ENCODE data around the gene DNAJC8.

- TF ChIP-seq POU6F1 (CRISPR knock-in tag; IDR thresholded peaks at IDR 0.05; ENCODE audit: borderline replicate concordance, low read depth) (no peak), ZFP30 (CRISPR knock-in tag; IDR thresholded peaks at IDR 0.05) (no peak), ZNF565 (CRISPR knock-in tag; conservative IDR thresholded peaks at IDR 0.05; ENCODE audit: low read depth) (no peak), ESRRG (CRISPR knock-in tag; IDR thresholded peaks at IDR 0.05) (no peak), RARB (CRISPR knock-in tag; IDR thresholded peaks at IDR 0.05) (no peak)
- TF ChIP-seq, protein P1, sequence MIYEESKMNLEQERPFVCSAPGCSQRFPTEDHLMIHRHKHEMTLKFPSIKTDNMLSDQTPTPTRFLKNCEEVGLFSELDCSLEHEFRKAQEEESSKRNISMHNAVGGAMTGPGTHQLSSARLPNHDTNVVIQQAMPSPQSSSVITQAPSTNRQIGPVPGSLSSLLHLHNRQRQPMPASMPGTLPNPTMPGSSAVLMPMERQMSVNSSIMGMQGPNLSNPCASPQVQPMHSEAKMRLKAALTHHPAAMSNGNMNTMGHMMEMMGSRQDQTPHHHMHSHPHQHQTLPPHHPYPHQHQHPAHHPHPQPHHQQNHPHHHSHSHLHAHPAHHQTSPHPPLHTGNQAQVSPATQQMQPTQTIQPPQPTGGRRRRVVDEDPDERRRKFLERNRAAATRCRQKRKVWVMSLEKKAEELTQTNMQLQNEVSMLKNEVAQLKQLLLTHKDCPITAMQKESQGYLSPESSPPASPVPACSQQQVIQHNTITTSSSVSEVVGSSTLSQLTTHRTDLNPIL (CRISPR knock-in tag; IDR thresholded peaks at IDR 0.05; ENCODE audit: low read depth), result no peak
- TF ChIP-seq, protein P2, sequence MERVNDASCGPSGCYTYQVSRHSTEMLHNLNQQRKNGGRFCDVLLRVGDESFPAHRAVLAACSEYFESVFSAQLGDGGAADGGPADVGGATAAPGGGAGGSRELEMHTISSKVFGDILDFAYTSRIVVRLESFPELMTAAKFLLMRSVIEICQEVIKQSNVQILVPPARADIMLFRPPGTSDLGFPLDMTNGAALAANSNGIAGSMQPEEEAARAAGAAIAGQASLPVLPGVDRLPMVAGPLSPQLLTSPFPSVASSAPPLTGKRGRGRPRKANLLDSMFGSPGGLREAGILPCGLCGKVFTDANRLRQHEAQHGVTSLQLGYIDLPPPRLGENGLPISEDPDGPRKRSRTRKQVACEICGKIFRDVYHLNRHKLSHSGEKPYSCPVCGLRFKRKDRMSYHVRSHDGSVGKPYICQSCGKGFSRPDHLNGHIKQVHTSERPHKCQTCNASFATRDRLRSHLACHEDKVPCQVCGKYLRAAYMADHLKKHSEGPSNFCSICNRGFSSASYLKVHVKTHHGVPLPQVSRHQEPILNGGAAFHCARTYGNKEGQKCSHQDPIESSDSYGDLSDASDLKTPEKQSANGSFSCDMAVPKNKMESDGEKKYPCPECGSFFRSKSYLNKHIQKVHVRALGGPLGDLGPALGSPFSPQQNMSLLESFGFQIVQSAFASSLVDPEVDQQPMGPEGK (CRISPR knock-in tag; IDR thresholded peaks at IDR 0.05; ENCODE audit: borderline replicate concordance), result no peak
These were observed 6.2 kb upstream of the DNAJC8 start for GRCh38 chr1:28239004-28239403.

All from SK-N-SH treated with all-trans-retinoic acid at 6 μM for 48 hours (cell line).